Right lobe of liver (tissue), 6 donors: ENCODE data around the gene DDX10. TPM values are rescaled to one million over a fixed set of nuclear protein-coding genes. Genes with fewer than 3 reads are reported as not detected.

ENCODE experiments used
- ATAC-seq, 4 donors: fragments of 200-7000 bp; cut with Tn5 transposase; one replicate each; pipeline ENCODE4 v1.9.1; 2020; ENCODE audit warnings: mild to moderate bottlenecking in 4 of 4, moderate library complexity in 4 of 4
- DNase-seq, 3 donors: peaks; one replicate each; pipeline ENCODE4 v3.0.0-alpha.2; 2020
- H3K27ac ChIP-seq, 3 donors: fragments of 200-600 bp; one replicate each; pipeline ENCODE4 v1.8.0; 2022
- H3K27me3 ChIP-seq, 2 donors: fragments of 200-600 bp; one replicate each; pipeline ENCODE4 v1.8.0; 2022
- H3K36me3 ChIP-seq, 4 donors: fragments of 200-600 bp; sonication (generic) in 1 of 4; one replicate each; pipeline versions ENCODE4 v1.5.1 to v1.8.0; 2017 to 2022; ENCODE audit warnings: control low read depth in 1 of 4
- H3K4me1 ChIP-seq, 4 donors: fragments of 200-600 bp; sonication (generic) in 1 of 4; one replicate each; pipeline versions ENCODE4 v1.5.1 to v1.8.0; 2017 to 2022; ENCODE audit warnings: control low read depth in 1 of 4
- H3K4me3 ChIP-seq, 3 donors: fragments of 200-600 bp; one replicate each; pipeline ENCODE4 v1.8.0; 2022
- H3K9me3 ChIP-seq, 4 donors: fragments of 200-600 bp; sonication (generic) in 1 of 4; one replicate each; pipeline versions ENCODE4 v1.5.1 to v1.8.0; 2017 to 2022; ENCODE audit warnings: control low read depth in 1 of 4
- CTCF ChIP-seq, 4 donors: fragments of 200-600 bp in 3 of 4; fragments of 450-650 bp in 1 of 4; IDR thresholded peaks; one replicate each; pipeline versions ENCODE4 v1.5.1 to v1.8.0; 2016 to 2022; ENCODE audit warnings: antibody characterized with exemption in 4 of 4, mild to moderate bottlenecking in 2 of 4
- POLR2A ChIP-seq: fragments of 450-650 bp; IDR thresholded peaks from one replicate; pipeline ENCODE4 v1.6.1; 2017; ENCODE audit warnings: antibody characterized with exemption, mild to moderate bottlenecking
- WGBS: methylation state at CpG from one replicate; pipeline ENCODE4 v1.1.6; 2018; ENCODE audit warnings: low coverage, low lambda C conversion rate; ENCODE audit not compliant: insufficient coverage; ENCODE audit errors: missing lambda C conversion rate; 5-methylcytosine and 5-hydroxymethylcytosine counted together
- intact Hi-C, 2 donors: fragments of 100-400 bp; cut with DNase I; formaldehyde crosslinking; loops; one replicate each; pipeline versions ENCODE4 v1.11.2 to v1.14.1; 2022
- total RNA-seq, 6 experiments: library from RNA; depleted of rRNA in 2 of 6; stranded (reverse); fragments of >200 nt in 2 of 6; fragmentation: NEBNext Ultra II Directional in 3 of 6; extraction: Animal tissue kit (Norgen Biotek cat#: 25700) in 3 of 6; gene quantifications; one replicate each; pipeline versions ENCODE4 v1.1.0 to v1.2.4, GENCODE V29; 2016 to 2023
- donor health status: DM: no; HTN: yes; CAD: no.
- donor health status: DM: no; HTN: no; CAD: no.
- donor health status: DM: no; HTN: no; CAD: no.
- donor health status: DM: no; HTN: yes; CAD: no.
- donor health status: DM: no; HTN: yes; CAD: no.

DDX10 gene
- total RNA-seq, 6 experiments from 2014 or later: 7.4 to 13.6 (median 11.3) TPM

GRCh38 chr11:108670451-108670850 lies 5.6 kb downstream of the DDX10 start:
- Histone ChIP-seq H3K27me3 (no peaks in the 10 kb centered on the region), H3K4me3 (no peak overlapping the region), H3K27ac (no peak overlapping the region), H3K9me3 (no peaks in the 10 kb centered on the region), H3K4me1 (peaks cover 0 to 17% (median 0%) of the 10 kb centered on the region in 4 donors), H3K36me3 (peaks cover 0 to 5% (median 0%) of the 10 kb centered on the region in 4 donors)
- intact Hi-C loops: no loop called here
- no peak for TF ChIP-seq CTCF (IDR thresholded peaks at IDR 0.05)
- TF ChIP-seq POLR2A: no peak
- DNase-seq (no peak), ATAC-seq (no peak)
- 100% methylated on average over 1 of the region's 4 CpGs for WGBS

- ATAC-seq: no peak
- TF ChIP-seq POLR2A: no peak
- no peak for TF ChIP-seq CTCF (IDR thresholded peaks at IDR 0.05)
- Histone ChIP-seq H3K9me3 (no peaks in the 10 kb centered on the region), H3K4me1 (peaks cover 0 to 5% (median 0%) of the 10 kb centered on the region in 4 donors), H3K27ac (no peak overlapping the region), H3K4me3 (no peak overlapping the region), H3K36me3 (peaks cover 0 to 15% (median 3%) of the 10 kb centered on the region in 4 donors), H3K27me3 (no peaks in the 10 kb centered on the region)
- WGBS: 52% methylated on average over 3 of the region's 3 CpGs
- intact Hi-C loops: no loop called here
- DNase-seq: no peak
Measured at GRCh38 chr11:108672113-108672512, 7.2 kb downstream of the DDX10 start.

GRCh38 chr11:108672786-108673185 lies 7.9 kb downstream of the DDX10 start:
- Histone ChIP-seq H3K9me3 (no peaks in the 10 kb centered on the region), H3K4me1 (no peaks in the 10 kb centered on the region), H3K4me3 (no peak overlapping the region), H3K27ac (no peak overlapping the region), H3K36me3 (peaks cover 0 to 21% (median 6%) of the 10 kb centered on the region in 4 donors), H3K27me3 (no peaks in the 10 kb centered on the region)
- no peak for ATAC-seq
- no peak for DNase-seq
- intact Hi-C loops: no loop called here
- no peak for TF ChIP-seq POLR2A
- TF ChIP-seq CTCF (IDR thresholded peaks at IDR 0.05): no peak

GRCh38 chr11:108679045-108679444 lies 14.2 kb downstream of the DDX10 start:
- Histone ChIP-seq H3K36me3 (peaks cover 0 to 44% (median 17%) of the 10 kb centered on the region in 4 donors), H3K27me3 (no peaks in the 10 kb centered on the region), H3K4me3 (no peak overlapping the region), H3K9me3 (no peaks in the 10 kb centered on the region), H3K27ac (no peak overlapping the region), H3K4me1 (no peaks in the 10 kb centered on the region)
- WGBS: 83% methylated on average over 2 of the region's 2 CpGs
- no peak for DNase-seq
- no peak for ATAC-seq
- no peak for TF ChIP-seq CTCF (IDR thresholded peaks at IDR 0.05)
- TF ChIP-seq POLR2A: no peak
- intact Hi-C loops: no loop called here

- Histone ChIP-seq H3K4me1 (no peaks in the 10 kb centered on the region), H3K27me3 (no peaks in the 10 kb centered on the region), H3K4me3 (no peak overlapping the region), H3K27ac (no peak overlapping the region), H3K9me3 (no peaks in the 10 kb centered on the region), H3K36me3 (peaks cover 0 to 41% (median 17%) of the 10 kb centered on the region in 4 donors)
- intact Hi-C loops: no loop called here
- DNase-seq (no peak), ATAC-seq (no peak)
- WGBS: 83% methylated on average over 1 of the region's 1 CpG
- TF ChIP-seq POLR2A (no peak), CTCF (IDR thresholded peaks at IDR 0.05) (no peak)
Measured at GRCh38 chr11:108680271-108680670, 15.4 kb downstream of the DDX10 start.
